GM12875 (cell line): ENCODE results near the gene CDCA3.

Experiments used
- H3K4me3 ChIP-seq: one replicate; pipeline ENCODE4 v1.5.1; 2011; ENCODE audit warnings: low read depth, low read length, control low read depth
- CTCF ChIP-seq: IDR thresholded peaks from 2 replicates; pipeline ENCODE4 v1.5.1; 2011; ENCODE audit warnings: low read depth, mild to moderate bottlenecking, control low read depth, inconsistent platforms, low read length, moderate library complexity, borderline replicate concordance; ENCODE audit not compliant: insufficient read depth

The CDCA3 gene

DNA sequence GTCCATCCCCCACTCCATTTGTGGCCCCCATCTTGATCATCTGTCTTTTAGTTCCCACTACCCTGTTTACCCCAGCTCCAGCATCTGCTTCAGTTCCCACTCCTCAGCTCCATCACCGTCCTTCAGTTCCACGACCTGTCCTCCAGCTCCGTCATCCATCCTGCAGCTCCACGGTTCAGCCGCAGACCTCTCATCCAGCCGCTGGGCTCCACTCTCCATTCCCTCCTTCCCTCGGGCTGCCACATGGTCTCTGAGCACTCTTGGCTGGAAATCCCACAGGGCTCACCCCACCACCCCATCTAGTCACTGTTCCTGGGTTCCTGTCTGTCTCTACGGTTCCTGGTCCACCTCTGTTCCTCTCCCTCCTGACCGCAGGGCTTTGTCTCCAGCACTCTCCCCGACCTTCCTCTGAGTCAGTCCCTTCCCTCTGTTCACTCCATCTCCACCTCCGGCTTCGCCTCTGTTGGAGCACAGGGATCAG is 26.1 kb downstream of the CDCA3 start:
- TF ChIP-seq CTCF: no peak
- no peak overlapping the region for H3K4me3 ChIP-seq

GRCh38 chr12:6824085-6824775 is 26.9 kb downstream of the CDCA3 start:
- H3K4me3 ChIP-seq: no peak overlapping the region
- no peak for TF ChIP-seq CTCF

DNA sequence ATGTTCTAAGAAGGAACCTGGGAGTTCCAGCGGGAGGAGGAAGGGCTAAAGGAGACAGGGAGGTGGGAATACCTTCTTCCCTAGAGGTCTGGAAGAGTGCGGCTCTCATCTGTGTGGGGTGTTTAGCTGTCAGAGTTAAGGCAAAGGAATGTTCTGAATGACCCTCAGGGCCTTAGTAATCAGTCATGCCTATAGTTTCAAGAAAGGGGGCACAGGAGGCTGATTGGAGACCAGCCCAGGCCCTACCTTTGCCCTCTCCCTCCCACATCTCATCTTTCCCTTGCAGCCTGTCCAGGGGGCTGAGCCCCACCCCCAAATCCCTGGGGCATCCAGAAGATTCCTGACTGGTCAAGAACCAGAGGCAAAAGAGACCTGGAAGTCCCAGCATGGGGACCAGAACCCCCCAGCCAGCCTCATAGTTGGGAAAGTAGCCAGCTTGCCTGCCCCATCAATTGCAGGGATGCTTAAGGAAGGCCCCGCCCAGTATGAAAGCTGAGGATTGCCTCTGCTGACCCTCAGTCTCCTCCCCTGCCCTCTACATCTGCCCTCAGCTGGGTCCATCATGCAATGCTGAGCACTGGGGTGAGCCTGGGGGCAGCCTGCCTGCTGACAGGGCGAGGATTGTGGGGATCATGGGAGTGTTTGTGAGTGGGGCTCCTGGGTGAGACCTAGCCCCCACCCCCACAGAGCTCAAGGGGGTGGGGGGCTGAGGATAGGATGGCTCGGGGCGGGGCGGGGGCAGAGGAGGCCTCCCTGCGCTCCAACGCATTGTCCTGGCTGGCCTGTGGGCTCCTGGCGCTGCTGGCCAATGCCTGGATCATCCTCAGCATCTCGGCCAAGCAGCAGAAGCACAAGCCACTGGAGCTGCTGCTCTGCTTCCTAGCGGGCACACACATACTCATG is 27.7 kb downstream of the CDCA3 start:
- no peak for TF ChIP-seq CTCF

GRCh38 chr12:6822426-6823135 is 28.5 kb downstream of the CDCA3 start:
- no peak overlapping the region for H3K4me3 ChIP-seq
- TF ChIP-seq CTCF: no peak

More for the DNA sequence above, 27.7 kb downstream of the CDCA3 start:
- no peak overlapping the region for H3K4me3 ChIP-seq

DNA sequence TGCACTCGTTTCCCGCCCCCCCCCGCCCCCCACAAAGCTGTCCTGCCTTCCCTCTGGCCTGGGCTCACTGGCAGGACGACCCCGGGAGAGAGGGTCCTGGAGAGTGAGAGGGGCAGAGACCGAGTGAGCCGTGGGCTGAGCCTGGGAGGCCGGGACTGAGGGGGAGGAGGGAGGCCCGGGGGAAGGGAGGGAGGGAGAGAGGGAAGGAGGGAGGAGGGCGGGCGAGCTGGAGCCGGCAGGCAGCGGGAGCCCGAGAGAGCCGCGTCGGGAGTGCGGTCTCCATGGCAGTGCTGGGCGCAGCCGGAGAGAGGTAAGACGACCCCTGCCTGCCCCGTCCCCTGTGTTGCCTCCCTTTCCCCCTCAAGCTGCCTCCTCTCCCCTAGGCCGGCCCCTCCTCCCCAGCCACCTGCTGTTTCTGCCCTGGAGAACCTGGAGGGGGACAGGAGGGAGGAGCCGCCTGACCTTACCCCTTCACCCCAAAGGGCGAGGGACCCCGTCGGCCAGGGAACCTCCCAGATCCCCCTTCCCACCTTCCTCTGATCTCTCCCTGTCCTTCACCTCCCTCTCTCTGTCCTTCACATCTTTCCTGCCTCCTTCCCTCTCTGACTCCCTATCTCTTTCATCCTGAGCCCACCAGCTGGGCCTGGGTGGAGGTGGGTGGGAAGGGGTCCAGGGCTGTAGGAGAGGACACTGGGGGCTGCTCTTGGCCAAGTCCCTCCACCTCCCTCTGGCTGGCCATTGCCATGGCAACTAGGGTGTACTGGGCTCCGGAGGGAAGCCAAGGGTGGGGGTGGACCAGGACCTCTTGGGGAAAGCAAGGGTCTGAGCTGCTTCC is 29.3 kb downstream of the CDCA3 start, which contains the start of gene GPR162:
GPR162 (plus strand) TSS at position 231 of the 835 bp plus-strand sequence. CDS start 2,078 bp downstream, outside the sequence.
- no peak within 1 kb of the TSS for H3K4me3 ChIP-seq
- TF ChIP-seq CTCF: no peak

DNA sequence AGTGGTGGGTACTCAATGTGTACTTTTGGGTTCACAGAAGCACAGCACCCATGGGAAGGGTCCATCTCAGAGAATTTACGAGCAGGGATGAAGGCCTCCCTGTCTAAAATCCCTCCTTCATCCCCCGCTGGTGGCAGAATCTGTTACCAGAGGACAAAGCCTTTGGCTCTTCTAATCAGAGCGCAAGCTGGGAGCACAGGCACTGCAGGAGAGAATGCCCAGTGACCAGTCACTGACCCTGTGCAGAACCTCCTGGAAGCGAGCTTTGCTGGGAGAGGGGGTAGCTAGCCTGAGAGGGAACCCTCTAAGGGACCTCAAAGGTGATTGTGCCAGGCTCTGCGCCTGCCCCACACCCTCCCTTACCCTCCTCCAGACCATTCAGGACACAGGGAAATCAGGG is 30.9 kb downstream of the CDCA3 start:
- TF ChIP-seq CTCF: no peak
- no peak overlapping the region for H3K4me3 ChIP-seq
